ENCODE data around the gene PRDM11. TPM values are rescaled to one million over a fixed set of nuclear protein-coding genes. Genes with fewer than 3 reads are reported as not detected.

The PRDM11 gene
- polyA plus RNA-seq, 4 donors = 18.9 to 24.1 (median 20.5) TPM

GRCh38 chr11:45141171-45141570, 5.3 kb upstream of the PRDM11 start:
- DNase-seq (ENCODE audit: low read depth in 4 of 4, low spot score in 3 of 4) = no peak

GRCh38 chr11:45141631-45142030, 4.8 kb upstream of the PRDM11 start:
- DNase-seq (ENCODE audit: low read depth in 4 of 4, low spot score in 3 of 4) = no peak

- DNase-seq (ENCODE audit: low read depth in 4 of 4, low spot score in 3 of 4) = no peak
These were observed 4.0 kb upstream of the PRDM11 start for GRCh38 chr11:45142241-45143055.

GRCh38 chr11:45143494-45143893, 2.9 kb upstream of the PRDM11 start:
- no peak for DNase-seq (ENCODE audit: low read depth in 4 of 4, low spot score in 3 of 4)

GRCh38 chr11:45144126-45145082, 2.0 kb upstream of the PRDM11 start:
- DNase-seq (ENCODE audit: low read depth in 4 of 4, low spot score in 3 of 4) = no peak

GRCh38 chr11:45145083-45145378, 1.4 kb upstream of the PRDM11 start:
- DNase-seq (ENCODE audit: low read depth in 4 of 4, low spot score in 3 of 4) = no peak

GRCh38 chr11:45145379-45146071, 914 bp upstream of the PRDM11 start:
- peak in 1 of 4 donors; percentile 16 for DNase-seq (ENCODE audit: low read depth in 4 of 4, low spot score in 3 of 4)

GRCh38 chr11:45147017-45147728, 734 bp downstream of the PRDM11 start:
- DNase-seq (ENCODE audit: low read depth in 4 of 4, low spot score in 3 of 4) = peak; percentile 83 to 93 (median 86)

GRCh38 chr11:45147891-45148675, 1.6 kb downstream of the PRDM11 start:
- DNase-seq (ENCODE audit: low read depth in 4 of 4, low spot score in 3 of 4) = no peak

GRCh38 chr11:45149483-45150056, 3.1 kb downstream of the PRDM11 start:
- no peak for DNase-seq (ENCODE audit: low read depth in 4 of 4, low spot score in 3 of 4)

- no peak for DNase-seq (ENCODE audit: low read depth in 4 of 4, low spot score in 3 of 4)
These were observed 3.9 kb downstream of the PRDM11 start for GRCh38 chr11:45150301-45150700.

GRCh38 chr11:45150943-45151342, 4.5 kb downstream of the PRDM11 start:
- DNase-seq (ENCODE audit: low read depth in 4 of 4, low spot score in 3 of 4) = no peak

- no peak for DNase-seq (ENCODE audit: low read depth in 4 of 4, low spot score in 3 of 4)
These were observed 5.0 kb downstream of the PRDM11 start for GRCh38 chr11:45151362-45151982.

GRCh38 chr11:45152740-45153595, 6.5 kb downstream of the PRDM11 start:
- no peak for DNase-seq (ENCODE audit: low read depth in 4 of 4, low spot score in 3 of 4)

GRCh38 chr11:45154276-45154675, 7.8 kb downstream of the PRDM11 start:
- DNase-seq (ENCODE audit: low read depth in 4 of 4, low spot score in 3 of 4) = no peak

GRCh38 chr11:45155058-45155551, 8.7 kb downstream of the PRDM11 start:
- DNase-seq (ENCODE audit: low read depth in 4 of 4, low spot score in 3 of 4) = no peak

GRCh38 chr11:45155627-45156180, 9.3 kb downstream of the PRDM11 start:
- DNase-seq (ENCODE audit: low read depth in 4 of 4, low spot score in 3 of 4) = no peak
